Activated CD4-positive, alpha-beta T cell treated with anti-CD3 and anti-CD28 coated beads for 48 hours (primary cell): ENCODE results near the gene WDFY4.

ENCODE experiments used
- DNase-seq: peaks from one replicate; pipeline ENCODE4 v3.0.0-alpha.2; 2020

WDFY4 gene

DNA sequence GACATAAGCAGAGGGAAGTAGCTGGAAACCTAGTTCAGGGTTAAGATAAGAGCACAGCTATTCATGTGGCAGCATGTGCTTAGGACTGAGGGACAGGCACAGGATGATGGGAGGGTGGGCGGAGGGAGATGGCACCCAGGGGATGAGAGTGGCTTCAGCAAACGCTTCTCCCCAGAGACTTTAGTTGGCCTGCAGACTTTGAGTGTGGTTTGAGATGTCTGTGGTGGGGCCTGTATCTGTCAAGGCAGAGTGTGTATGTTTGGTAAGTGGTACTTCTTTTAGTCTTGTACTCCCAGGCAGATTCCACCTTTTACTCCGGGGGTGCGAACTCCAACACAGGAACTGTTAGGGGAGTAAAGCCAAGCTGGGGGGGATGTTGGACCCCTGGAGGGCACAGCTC, 88.9 kb downstream of the WDFY4 start:
- no peak for DNase-seq

DNA sequence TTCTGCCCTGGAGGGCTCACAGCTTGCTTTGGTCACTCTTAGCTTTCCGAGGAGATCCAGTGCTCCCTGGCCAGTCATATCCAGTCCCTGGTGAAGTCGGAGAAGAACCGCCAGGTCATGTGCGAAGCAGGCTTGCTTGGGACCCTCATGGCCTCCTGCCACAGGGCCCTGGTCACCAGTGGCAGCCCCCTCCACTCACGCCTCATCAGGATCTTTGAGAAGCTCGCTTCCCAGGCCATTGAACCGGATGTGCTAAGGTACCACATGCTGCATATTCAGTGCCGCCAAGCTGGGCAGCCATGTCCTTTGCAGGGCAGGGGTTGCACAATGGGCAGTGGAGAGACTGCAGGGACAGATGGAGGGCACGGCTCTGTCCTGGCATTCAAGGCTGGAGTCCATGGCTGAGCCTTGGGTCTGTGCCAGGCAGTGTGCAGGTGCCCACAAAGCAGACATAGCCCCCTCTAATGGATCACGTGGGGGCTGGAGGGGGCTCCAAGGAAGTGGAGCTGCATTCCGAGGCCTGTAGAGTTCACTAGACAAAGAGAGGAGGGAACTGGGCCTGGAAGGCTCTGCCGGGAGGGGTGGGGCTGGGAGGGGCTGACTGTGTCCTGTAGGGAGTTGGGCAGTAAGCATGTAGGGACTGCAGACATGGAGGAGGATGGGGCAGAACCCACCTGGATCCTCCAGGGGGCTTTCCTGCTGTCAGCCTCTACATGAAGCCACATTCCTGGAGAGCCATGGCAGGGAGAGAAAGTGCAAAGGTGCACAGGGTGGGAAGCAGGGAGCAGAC, 89.9 kb downstream of the WDFY4 start:
- DNase-seq = no peak

DNA sequence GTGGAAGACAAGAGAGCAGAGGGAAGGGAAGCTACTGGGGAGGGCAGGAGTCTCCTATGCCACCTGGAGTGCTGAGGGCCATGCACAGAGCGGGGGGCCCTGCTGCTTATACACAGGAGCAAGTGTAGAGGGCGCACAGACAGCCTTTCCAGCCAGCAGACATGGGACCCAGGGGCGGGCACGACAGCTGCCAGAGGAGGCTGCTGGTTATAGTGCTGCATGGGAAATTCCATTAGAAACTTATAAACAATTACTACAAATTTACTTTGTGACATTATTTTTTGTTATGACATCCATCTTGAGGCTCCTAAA, 90.5 kb downstream of the WDFY4 start:
- no peak for DNase-seq

DNA sequence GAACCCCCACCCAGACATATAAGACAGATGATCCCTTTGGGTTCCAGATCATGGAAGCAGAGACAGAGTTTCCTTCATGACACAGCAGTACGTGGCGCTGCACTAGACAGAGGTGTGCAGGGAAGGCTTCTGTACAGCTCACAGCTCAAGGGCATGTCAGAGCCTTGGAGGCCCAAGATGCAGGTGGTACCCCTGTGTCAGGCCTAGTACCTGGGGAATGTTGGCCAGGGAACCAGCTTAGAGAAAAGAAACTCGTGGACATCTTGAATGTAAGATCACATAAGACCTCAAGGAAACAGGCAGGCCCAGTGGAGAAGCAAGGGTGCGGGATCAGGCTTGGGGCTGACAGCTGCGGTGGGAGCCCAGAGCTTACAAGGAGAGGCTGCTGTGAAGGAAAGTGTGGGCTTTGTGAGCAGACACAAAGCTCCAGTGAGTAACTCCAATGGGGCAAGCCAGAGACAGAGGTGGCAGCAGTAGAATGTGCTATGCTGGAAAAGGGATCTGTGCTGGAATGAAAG, 91.4 kb downstream of the WDFY4 start:
- no peak for DNase-seq

DNA sequence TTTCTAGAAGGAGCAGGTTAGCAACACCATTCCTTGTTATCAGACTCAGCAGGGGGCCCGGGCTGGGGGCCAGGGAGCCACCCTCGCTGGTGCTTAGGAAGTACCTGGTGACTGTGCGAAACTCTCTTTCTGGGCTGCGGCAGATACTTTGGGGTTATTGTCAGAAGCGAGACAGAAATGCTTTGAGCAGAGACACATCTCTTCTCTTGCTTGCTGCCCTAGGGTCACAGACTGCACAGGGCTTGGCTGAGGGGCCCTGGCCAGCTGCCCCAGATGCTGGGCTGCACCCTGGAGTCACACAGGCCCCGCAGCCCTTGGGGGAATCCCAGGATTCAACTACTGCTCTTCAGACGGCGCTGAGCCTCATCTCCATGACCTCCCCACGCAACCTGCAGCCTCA, 91.9 kb downstream of the WDFY4 start:
- DNase-seq = no peak

DNA sequence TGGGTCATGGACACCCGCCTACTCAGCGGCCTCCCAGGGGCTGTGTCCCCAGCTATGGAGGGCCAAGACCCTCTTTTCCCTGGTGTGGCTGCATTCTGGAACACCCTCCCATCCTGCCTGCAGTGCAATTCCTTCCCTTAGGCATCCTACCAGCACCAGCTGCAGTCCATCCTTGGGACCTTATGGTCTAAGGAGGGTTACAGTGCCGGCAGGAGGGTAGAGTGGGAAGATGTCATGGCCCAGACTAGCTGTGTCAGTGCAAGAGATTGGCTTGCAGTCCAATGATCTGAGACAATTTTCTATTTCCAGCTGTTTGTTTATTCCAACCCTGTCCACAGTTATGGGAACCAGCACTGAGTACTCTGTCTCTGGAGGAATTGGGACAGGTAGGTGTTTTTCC, 92.4 kb downstream of the WDFY4 start:
- no peak for DNase-seq

DNA sequence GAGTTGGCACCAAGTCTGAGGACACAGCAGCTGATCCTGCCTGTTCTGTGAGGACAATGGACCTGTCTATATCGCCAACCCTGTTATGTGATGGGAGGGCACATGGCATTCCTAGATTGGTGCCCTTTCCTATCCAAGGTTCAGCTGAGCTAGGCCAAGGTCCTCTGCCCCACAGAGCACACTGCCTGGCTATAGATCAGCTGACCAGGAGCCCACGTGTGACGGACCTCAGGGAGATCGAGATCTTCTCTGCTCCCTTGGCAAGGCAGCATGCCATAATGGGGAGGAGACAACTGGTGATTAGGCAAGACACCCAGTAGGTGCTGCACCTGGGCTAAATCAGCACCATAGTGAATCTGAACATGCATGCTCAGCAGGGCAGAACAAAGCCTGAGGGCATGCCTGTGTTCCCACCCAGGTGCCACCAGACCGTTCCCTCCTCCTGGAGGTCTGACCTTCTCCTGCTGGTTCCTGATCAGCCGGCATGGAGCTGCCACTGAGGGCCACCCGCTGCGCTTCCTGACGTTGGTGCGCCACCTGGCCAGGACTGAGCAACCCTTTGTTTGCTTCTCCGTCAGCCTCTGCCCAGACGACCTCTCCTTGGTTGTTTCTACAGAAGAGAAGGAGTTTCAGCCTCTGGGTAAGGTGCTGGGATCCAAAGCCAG, 93.7 kb downstream of the WDFY4 start:
- no peak for DNase-seq

DNA sequence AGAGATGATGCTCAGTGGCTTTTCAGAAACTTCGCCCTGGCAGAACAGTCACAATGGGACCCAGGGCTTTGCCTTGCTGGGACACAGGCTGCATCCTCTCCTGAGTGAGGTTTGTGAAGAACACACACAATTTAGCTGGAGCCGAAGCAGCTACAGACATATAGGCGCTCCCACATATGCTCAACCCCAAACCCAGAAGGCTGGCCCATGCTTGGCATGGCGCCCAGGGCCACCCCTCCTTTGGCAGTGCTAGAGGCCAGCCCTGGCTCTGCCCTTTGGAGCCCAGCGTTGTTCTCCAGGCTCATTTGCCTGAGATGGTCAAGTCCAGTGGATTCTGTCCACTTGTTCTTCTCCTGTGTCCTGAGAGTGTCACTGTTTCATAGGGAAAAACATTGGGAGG, 94.4 kb downstream of the WDFY4 start:
- no peak for DNase-seq

DNA sequence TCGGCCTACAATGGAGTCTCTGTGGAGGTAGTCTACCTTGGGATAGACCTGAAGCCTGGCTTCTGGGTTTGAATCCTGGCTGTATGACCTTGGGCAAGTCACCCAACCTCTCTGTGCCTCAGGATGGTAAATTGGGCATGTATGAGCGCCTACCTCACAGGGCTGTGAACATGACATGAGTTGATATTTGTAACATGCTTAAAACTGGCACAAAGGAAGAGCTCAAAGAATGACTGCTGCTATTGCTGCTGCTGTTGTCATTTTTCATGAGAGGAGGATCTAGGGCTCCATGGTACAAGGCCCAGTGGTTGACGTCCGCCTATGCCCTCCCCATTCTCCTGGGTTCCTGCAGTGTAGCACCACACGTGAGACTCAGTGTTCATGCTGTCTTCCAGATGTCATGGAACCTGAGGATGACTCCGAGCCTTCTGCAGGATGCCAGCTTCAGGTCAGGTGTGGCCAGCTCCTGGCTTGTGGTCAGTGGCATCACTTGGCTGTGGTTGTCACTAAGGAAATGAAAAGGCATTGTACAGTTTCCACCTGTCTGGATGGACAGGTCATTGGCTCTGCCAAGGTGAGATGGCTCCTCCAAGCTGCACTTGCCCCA, 95.0 kb downstream of the WDFY4 start:
- DNase-seq = no peak

DNA sequence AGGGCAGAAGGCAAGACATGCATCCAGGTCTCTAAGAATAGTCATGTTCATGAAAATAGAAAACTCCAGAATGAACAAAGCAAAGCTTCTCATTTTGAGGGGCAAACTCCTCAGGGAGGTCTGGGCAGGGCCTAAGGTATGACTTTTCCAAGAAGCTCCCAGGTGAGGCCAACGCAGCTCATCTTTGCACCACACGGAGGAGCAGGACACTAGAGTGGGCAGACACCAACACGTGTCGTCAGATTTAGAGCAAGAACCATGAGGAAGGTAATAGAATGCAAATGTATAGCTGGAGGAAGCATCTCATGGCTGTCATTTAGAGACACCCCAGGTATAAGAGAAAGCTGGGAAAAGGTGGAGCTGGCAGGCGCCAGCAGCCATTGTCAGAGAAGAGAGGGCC, 95.7 kb downstream of the WDFY4 start:
- no peak for DNase-seq

DNA sequence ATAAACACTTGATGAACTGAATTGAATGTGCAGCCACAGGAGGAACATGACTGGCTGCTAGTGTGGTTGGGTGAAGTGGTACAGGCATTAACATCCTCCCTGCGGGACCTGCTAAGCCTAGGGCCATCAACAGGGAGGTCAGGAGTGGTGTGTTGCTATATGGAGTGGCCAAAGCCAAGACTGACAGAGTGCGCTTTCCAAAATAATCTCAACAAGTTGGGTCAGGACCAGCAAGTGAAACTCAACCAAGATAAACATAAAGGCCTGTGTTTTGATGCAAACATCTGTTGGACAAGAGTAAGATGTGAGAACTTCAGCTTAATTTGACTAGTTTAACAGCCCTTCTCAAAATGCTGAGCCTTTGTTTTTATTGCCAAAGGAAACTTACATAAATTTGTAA, 97.7 kb downstream of the WDFY4 start:
- no peak for DNase-seq

DNA sequence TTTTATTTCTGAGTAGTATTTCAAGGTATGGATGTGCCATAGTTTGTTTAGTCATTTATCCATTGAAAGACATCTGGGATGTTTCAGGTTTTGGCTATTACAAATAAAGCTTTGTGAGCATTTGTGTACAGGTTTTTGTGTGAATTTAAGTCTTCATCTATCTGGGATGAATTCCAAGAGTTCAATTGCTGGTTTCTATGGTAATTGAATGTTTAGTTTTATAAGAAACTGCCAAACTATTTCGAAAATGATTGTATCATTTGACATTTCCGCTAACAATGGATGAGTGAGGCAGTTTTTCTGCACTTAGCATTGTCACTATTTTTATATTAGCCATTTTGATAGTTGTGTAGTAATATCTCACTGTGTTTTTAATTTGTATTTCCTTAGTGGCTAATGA, 99.4 kb downstream of the WDFY4 start:
- no peak for DNase-seq

DNA sequence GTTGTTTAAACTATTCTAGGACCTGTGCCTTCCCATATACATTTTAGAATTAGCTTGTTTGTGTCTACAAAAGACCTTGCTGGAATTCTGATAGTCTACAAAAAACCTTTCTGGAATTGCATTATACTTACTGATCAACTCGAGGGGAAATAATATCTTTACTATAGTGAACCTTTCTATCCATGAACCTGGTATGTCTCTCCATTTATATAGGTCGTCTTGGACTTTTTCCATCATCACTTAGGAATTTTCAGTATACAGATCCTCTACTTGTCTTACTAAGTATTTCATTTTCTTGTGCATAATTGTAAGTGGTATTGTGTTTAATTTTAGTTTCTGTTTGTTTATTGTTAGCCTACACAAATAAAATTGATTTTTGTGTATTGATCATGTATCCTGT, 101.1 kb downstream of the WDFY4 start:
- no peak for DNase-seq

DNA sequence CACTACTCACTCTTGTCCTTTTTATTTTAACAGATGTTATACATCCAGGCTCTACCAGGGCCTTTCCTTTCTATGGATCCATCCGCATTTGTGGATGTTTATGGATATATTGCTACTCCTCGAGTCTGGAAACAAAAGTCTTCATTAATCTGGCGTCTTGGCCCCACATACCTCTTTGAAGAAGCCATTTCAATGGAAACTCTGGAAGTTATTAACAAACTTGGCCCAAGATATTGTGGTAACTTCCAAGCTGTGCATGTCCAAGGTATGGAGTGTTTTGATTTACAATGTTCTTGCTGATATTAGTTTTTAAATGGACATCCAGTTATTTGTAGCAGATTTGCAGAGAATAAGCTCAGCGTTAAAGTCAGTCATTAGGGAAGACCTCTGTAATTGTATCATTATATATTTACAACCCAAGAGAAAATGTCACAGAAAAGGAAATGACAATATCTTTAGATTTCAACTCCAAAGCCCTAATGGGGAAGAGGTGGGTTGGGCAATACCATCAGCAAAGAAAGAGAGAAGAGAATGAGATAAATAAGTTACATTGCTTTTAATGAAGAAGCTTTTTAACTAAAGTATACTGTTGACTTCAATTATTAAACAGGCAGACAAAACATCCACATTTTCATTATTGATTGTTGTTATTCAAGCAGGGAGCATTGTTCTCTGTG, 102.1 kb downstream of the WDFY4 start:
- DNase-seq = no peak

DNA sequence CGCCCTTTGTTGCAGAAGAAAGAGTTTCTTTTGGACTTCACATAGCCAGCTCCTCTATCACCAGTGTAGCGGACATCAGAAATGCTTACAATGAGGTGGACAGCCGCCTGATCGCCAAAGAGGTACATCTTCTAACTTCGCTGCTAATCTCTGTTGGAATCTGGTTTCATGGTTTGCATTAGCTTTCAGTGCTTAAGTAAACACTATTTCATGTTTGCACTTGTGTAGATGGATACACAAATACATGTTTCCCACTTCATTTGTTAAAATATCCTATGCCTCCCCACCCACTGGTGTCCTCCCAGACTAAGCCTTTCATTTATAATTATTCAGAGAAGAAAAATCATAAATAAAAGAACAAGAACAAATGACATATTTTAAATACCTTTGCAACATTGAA, 103.9 kb downstream of the WDFY4 start:
- DNase-seq = no peak

DNA sequence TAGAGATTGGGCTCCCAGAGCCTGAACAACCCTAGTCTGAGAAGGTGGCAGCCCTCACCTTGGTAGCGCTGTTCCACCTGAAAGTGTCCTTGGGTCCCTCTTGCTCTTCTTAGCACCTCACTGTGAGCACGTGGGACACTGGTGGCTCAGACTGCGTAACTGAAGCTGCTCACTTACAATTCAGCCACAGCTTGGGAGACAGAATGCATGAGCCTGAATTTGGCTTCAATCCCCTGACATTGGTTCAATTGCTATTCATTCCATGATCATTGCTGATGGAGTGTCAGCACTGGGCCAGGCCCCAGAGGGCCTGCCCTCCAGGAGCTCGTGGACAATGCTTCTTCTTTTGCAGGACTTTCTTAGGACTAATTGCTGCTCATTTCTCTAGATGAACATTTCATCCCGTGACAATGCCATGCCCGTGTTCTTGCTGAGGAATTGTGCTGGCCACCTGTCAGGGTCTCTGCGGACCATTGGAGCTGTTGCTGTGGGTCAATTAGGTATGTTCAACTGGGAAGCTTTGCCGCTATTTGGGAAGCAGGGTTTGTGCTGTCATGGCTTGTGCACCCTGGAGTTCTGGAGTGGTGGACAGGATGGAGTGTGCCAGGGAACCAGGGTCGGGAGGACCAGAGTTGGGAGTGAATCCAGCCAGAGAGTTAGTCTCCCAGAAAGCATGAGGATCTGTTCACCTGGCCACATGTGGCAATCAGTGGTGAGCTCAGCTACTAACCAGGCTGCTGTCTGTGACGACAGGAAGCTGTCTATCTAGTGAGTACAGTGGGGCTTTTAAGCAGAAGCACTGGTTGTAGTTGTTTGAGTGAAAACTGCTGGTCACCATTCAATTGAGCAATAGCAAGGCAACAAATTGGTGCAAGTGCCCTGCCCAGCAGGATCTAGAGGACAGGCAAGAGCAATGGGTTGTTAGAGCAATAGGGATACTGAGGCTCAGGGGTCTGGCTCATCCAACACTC, 105.1 kb downstream of the WDFY4 start:
- DNase-seq = no peak

DNA sequence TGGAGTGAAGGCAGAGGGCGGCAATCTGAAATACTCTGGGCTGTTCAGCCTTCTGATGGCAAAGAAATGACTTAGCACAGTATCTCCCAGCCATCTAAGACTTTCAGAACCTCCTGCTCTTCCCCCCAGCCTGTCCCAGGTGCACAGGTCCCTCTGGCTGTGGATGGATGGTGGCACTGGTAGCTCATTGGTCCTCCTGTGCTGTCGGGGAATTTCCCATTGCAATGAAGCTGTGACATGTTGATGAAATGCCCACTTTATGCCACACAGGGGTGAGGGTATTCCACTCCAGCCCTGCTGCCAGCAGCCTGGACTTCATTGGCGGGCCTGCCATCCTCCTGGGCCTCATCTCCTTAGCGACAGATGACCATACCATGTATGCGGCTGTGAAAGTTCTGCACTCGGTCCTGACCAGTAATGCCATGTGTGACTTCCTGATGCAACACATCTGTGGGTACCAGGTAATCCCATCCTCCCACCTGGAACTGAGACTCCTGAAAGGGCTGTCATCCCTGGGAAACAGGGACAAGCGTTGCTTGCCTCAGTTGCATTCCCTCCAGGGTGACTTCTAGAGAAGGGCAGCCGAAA, 105.9 kb downstream of the WDFY4 start:
- DNase-seq = no peak

DNA sequence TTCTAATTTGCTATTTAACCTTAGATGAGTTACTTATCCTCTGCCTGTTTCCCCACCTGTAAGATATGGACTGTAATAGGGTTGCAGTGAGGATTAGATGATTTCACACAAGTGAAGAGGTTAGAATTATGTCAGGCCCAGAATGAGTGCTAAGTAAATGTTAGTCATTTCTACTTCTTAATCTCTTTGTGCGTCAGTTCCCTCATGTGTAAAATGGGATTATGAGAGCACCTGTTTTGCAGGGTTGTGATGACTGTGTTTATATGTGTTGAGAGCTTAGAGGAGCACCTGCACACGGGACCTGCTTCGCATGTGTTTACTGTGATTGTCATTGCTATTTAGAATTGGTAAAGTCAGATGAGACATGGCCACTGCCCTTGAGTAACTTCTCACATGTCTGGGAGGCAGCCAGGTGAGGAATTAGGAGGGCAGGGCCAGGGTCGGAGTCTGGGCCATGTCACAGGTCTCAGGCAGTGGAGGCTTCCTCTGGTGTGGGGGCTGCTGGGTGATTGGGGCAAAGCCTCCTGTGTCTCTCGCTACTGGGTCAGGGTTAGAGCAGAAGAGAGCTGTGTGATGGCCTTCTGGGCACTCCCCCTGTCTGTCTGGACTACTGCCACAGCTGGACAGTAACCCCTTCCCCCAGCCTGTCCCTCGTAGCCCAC, 106.7 kb downstream of the WDFY4 start:
- DNase-seq = no peak

DNA sequence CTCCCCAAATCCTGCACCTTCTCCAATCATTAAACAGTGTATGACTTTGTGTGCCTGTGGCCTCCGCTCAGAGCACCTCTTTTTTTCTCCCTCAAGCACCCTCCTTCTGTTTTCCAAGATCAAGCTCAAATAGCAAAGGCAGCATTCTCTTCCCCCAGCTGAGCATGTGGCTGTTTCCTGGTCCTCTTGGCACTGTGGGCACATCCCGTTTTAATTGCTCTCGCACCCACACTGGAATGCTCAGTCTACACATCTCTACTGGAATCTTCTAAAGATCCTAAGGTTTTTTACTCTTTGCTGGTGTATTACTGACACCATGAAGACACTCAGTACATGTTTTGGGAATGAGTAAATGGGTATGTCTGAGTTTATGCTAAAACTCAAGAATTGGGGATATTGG, 107.4 kb downstream of the WDFY4 start:
- no peak for DNase-seq

DNA sequence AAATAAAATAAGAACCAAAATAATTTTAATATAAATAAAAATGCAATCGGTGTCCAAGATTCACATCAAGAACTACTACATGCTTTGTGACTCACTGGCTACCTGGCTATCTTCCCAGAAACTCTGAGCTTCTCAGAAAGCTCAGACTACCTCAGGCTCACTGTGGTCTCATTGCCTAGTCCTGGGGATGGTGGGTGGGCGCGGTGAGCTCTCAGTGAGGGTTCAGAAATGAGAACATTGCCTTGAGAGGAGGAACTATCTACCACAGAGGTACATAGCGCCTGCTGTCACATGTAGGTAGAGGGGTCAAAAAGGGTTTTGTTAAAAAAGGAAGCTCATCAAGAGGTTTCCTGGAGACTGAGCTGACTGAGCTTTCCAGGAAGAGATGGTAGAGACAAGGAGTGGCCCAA, 108.0 kb downstream of the WDFY4 start:
- DNase-seq = no peak

DNA sequence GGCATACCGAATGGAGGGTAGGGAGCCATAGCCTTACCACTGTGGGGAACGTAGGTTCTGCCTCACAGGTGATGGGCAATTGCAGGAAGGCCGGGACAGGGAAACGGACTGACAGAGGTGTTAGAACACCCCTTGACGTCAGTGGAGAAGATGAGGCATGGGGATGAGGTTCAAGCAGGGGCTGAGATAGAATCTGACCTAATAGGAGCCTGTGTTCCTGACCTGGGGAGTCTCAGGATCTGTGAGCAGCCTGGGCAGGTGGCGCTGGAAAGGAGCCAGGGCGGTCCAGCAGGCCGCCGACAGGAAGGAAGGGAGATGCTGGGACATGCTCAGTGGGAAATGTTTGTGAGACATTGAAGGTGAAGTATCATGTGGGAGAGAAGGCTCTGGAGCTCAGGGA, 109.4 kb downstream of the WDFY4 start:
- DNase-seq = no peak
